ENCODE data around the gene CCDC24.
A peak's percentile ranks its signal among the peaks of the same experiment; 100 is the strongest.

The CCDC24 gene

DNA sequence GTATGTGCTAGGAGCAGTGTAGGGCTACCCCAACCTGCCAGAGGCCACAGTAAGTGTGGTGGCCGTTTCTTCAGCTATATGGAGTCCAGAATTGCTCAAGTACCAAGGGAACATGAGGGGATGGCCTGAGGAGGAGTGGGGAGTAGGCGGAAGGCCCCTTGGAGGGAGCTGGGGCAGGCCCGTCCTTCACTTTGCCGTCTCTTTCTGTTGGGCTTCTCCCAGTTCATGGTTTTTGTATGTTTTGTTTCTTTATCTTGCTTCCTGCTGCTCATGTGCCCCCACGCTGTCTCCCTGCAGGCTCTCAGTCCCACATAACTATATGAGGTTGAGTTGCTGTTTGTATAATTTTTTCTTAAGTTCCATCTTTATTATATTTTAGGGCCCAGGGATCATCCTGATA, 27.5 kb upstream of the CCDC24 start:
- no peak for DNase-seq

DNA sequence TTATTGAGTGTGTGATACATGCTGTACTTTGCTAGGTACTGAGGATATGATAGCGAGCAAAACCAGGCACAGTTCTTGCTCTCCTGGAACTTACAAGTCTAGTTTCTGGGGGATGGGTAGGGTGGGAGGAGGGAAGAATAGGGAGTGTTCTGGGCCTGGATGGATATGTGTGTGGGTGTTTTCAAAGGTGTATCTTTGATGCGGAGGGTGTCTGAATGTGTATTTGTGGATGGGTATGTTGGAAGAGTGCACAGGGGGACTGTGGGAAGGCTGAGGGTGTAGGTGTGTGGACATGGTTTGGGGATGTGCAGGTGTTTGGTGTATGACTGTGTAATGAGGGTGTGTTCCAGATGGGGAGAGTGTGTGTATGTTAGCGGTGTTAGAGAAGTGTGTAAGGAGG, 26.1 kb upstream of the CCDC24 start:
- DNase-seq, result no peak

DNA sequence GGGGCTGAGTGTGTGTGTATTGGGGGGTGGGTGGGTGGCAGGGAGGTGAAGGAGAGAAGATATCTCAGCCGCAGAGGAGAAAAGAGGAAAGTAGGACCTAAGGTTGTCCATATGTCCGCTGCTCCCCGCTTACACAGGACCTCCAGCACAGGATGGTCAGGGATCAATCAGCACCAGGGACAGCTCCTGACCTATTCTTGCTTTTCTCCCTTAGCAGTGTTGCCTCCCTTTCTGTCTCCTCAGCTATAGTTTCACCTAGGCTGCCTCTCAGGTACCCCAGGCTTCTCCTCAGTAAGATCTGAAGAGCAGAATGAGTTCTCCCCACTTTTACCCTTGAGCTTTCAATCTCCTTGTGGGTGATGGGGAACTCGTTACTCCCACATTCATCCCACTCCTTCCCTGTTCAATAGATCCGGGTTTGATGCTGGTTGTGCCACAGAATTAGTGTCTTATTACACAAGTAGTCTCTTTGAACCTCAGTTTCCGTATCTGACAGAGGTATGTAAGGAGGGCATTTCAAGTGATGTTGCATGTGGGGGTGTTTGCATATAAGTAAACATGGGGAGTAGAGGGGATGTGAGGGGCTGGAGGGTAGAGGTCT, 23.0 kb upstream of the CCDC24 start:
- no peak for DNase-seq

DNA sequence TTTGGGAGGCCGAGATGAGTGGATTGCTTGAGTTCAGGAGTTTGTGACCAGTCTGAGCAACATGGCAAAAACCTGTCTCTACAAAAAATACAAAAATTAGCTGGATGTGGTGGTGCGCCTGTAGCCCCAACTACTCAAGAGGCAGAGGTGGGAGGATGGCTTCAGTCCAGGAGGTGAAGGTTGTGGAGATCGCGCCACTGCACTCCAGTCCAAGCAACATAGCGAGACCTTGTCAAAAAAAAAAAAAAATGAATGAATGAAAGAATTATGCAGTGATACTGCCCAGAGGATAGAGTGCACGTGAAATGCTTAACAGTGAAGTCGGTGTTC, 22.0 kb upstream of the CCDC24 start:
- DNase-seq, result no peak

DNA sequence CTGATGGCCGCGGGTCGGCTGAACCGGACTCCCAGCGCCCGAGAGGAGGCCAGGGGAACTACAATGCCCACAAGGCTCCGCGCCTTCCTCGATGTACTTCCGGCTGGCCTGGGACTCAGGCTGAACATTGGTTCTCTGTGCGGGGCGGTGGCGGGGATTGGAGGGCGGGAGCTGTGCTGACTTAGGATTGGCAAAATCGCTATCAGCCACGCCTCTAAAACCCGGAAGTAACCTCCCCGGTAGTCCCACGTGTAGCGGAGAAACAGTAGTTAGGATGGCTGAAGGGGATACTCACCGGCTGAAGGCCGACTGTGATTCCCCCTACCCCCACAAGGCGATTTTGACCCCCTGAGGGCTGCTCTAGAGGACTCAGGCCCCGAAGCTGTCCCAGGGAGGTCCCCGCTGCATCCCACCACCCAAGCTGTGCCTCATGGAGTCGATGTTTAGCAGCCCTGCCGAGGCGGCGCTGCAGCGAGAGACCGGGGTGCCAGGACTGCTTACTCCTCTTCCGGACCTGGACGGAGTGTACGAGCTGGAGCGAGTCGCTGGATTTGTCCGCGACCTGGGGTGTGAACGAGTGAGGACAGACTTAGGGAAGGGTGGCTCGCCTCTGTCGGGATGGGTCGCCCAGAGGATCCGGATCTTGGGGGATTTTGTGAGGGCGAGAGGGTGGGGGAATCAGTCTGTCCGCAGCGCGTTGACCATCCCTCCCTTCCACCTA, 21.5 kb upstream of the CCDC24 start, which contains the start of gene DPH2:
DPH2 (plus strand) TSS at position 265 of the 721 bp plus-strand sequence; CDS start at position 431, 166 bp downstream.
- DNase-seq, result peak; percentile 97

DNA sequence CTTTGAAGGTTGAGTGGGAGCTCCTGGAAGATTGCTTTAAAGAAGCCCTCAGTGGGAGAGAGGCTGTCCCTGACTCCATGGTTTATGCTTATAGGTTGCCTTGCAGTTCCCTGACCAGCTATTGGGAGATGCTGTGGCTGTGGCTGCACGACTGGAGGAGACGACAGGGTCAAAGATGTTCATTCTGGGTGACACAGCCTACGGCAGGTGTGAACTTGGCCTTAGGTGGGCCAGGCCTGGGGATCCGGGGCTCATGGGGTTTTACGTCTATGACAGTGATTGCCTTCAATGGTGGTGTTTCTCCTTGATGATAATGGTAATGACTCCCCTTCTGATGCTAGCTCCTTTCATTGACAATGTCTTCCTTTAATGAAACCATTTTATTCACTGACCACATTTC, 20.9 kb upstream of the CCDC24 start:
- no peak for DNase-seq

DNA sequence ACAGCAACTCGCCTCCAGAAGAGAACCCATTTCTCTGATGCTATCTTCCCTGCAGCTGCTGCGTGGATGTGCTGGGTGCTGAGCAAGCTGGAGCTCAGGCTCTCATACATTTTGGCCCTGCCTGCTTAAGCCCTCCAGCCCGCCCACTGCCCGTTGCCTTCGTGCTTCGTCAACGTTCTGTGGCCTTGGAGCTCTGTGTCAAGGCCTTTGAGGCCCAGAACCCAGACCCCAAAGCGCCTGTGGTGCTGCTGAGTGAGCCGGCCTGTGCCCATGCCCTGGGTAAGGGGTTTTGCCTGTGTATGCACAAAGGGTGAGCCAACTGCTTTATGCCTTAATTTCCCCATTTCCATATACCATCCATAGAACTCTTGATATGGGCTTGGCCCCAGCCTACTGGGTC, 20.5 kb upstream of the CCDC24 start:
- DNase-seq, result no peak

DNA sequence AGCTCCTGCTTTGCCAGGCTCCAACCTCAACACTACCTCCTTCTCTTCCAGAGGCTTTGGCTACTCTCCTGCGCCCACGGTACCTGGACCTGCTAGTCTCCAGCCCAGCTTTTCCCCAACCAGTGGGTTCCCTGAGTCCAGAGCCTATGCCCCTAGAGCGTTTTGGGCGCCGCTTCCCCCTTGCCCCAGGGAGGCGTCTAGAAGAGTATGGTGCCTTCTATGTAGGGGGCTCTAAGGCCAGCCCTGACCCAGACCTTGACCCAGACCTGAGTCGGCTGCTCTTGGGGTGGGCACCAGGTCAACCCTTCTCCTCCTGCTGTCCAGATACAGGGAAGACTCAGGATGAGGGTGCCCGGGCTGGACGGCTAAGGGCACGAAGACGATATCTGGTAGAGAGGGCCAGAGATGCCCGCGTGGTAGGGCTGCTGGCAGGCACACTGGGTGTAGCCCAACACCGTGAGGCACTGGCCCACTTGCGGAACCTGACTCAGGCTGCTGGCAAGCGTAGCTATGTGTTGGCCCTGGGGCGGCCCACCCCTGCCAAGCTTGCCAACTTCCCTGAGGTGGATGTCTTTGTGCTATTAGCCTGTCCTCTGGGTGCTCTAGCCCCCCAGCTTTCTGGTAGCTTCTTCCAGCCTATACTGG, 19.9 kb upstream of the CCDC24 start:
- no peak for DNase-seq

DNA sequence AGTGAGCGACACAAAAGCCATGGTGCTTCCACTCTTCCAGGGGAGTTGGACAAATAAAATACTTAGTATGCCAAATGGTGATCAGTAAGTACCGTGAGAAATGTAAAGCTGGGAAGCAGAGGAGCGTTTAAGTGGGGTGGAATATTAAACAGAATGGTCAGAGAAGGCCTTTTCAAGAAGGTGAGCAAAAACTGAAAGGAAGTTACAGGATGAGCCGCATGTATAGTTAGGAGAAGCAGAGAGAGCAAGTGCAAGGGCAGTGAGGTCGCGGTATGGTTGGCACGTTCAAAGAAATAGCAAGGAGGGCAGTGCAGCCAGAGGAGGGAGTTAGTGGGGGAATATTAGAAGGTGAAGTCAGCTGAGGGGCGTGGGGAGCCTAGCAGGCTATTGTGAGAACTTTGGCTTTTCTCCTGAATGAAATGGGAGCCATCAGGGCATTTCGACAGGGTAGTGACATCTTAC, 17.4 kb upstream of the CCDC24 start:
- DNase-seq, result no peak

DNA sequence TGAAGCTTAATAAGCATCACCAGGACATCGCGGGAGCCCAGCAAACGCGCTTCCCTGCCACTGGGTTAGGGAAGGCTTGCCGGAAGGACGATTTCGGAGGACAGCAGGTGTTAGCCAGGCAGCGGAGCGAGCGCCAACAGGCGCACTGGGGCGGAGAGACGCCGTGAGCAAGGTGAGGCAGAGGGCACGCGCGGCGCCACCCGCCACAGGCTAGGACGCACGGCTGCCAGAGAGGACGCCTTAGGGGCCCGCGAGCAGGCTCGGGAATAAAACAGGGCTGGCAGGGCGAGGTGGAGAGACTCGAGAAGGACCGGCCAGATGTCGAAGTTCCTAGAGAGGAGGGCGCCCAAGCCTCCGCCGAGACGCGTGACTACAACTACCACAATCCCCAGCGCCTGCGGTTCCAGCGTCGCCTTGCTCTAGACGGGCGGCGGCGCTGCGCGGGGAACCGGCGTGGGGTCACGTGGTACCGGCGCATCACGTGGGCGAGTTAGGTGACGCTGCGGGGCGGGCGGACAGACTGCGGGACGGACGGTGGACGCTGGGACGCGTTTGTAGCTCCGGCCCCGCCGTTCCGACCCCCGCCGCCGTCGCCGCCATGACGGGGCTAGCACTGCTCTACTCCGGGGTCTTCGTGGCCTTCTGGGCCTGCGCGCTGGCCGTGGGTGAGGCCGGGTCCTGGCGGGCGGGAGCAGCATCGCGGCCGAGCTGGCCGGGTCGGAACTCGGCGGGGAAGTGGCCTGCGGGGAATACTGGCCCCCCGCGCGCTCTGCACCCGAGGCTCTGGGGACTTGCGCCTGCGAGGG, 16.8 kb upstream of the CCDC24 start, which contains the start of gene ATP6V0B:
ATP6V0B (plus strand) TSS at position 518 of the 806 bp plus-strand sequence; CDS start at position 599, 81 bp downstream.
- DNase-seq, result peak; percentile 94

DNA sequence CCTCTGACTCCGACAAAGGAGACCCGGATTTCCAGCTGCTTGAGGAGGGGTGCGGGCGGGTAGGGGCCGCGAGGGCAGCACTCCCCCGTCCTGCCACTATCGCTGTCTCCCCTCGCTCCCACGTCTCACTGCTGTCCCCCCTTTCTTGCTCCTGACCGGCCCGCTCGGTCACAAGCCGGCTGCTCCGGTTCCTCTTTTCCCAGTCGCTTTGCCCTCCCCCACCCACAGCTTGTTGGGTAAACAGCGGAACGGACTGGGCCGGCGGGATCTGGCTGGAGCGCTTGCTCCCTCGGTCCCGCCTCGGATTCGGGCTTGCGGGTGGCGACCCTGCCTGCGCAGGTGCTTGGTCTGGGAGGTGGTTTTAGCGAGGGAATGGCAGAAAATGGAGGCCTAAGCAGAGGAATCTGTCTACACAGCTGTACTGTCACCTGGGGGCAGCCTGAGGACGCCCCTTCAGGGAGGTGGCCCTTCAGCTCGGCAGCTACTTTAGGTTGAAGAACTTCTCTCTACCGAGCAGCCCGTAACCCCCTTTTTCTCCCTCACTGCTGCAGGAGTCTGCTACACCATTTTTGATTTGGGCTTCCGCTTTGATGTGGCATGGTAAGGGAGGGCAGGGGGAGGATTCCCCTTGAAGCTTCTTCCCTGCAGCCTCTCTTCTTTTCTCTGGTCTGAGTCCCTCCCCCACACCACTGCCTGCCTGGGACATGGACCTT, 16.0 kb upstream of the CCDC24 start:
- DNase-seq, result peak; percentile 14

DNA sequence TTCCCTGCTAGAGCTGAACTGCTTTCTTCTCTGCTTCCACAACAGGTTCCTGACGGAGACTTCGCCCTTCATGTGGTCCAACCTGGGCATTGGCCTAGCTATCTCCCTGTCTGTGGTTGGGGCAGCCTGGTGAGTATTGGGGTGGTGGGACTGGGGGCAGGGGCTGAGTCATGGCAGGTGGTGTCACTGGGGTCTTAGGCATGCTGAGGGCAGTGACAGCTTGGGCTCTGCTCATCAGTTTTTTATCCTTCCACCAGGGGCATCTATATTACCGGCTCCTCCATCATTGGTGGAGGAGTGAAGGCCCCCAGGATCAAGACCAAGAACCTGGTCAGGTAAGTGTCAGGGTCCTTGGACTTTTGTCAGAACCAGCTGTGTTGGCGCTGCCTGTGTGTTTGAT, 15.4 kb upstream of the CCDC24 start:
- no peak for DNase-seq

DNA sequence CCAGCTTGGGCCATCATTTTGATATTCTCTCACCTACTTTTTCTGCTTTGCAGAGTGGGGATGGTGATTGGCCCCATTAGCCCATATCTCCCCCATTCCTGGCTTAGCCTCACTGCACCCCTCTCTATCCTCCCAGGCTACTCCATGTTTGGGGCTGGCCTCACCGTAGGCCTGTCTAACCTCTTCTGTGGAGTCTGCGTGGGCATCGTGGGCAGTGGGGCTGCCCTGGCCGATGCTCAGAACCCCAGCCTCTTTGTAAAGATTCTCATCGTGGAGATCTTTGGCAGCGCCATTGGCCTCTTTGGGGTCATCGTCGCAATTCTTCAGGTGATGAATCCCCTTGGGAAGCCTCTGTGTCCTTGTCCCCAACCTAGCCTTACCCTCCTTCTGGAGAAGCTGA, 14.5 kb upstream of the CCDC24 start:
- no peak for DNase-seq

DNA sequence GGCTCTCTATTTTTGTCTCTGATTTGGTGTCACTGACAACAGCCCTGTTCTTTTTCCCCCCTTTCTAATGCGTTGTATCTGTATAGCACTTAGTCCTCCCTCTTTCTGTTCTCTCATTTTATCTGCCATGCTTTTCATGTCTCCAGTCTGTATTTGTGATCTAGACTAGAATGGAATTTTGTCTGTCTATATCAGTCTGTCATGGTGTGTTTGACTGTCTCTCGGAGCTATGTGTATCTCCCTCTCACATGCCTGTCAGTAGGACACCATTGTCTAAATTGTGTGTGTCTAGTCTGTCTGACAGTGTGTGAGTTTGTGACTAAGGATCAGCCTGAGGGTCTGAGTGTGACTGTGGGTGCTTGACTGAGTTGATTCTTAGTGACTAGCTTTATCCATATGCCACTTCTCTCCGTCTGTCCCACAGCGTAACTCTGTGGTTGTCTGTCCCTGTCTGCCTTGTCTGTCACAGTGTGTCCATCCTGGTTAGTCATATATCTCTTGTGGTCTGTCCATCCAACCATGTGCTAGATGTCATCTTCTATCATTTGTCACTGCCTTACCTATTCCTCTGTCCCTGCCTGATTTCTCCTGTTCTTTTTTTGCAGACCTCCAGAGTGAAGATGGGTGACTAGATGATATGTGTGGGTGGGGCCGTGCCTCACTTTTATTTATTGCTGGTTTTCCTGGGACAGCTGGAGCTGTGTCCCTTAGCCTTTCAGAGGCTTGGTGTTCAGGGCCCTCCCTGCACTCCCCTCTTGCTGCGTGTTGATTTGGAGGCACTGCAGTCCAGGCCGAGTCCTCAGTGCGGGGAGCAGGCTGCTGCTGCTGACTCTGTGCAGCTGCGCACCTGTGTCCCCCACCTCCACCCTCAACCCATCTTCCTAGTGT, 13.8 kb upstream of the CCDC24 start:
- no peak for DNase-seq

DNA sequence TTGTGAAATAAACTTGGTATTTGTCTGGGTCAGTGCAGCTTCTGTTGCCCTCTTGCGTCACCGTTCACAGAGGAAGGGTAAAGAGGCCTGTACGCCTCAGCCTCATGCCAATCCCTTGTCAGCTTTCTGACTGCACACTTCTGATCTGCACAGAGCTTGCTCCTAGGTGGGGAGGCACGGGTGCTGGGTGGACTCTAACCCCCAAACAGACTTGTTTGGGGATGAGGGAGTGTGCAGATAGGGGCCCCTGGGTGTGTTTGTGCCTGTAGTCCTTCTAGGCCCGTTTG, 13.2 kb upstream of the CCDC24 start:
- DNase-seq, result no peak

DNA sequence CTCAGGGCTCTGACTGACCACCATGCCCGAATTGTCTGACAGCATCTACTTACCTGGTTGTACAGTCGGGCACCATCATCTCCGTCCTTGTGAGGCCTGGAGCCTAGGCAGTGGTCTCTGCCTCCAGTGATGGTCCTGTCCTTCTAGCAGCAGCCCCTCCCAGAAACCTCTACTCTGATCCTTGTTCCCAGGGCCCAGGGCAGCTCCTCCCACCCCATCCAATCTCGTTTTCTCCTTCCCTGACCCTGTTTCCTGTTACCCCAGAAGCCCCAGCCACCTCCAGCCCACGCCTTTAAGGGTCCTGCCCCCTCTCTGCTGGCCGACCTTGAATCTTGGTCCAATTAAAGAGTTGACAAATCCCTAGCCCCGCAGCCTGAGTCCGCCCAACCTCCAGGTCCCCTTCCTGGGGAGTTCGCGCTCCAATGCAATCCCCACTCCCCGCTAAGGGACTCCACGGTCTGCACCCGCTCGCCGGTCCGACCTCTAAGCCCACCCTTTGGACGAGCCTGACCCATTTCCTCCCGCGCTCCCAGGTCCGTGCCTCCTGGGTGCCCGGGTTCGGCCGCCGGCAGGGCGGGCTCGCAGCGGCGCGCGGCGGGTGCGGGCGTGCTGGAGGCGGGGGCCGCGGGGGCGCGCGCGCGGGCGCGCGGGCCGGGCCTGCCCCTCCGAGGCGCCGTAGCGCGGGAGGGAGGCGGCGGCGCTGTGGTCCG, 12.7 kb upstream of the CCDC24 start, which contains the start of gene B4GALT2:
B4GALT2 (plus strand) TSS at position 660 of the 710 bp plus-strand sequence. CDS start 1,951 bp downstream, outside the sequence.
- peak; percentile 31 for DNase-seq

DNA sequence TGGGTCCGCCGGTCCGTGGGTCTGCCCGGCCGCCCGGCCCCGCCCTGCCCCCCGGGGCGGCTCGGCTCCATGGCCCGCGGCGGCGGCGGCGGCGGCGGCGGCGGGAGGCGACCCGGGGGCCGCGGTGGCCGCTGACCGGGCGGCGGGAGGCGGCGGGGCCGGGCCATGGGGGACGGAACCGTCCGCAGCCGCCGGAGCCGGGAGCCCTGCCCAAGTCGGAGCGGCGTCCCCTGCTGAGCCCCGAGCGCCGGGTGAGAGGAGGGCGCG, 12.2 kb upstream of the CCDC24 start:
- no peak for DNase-seq

DNA sequence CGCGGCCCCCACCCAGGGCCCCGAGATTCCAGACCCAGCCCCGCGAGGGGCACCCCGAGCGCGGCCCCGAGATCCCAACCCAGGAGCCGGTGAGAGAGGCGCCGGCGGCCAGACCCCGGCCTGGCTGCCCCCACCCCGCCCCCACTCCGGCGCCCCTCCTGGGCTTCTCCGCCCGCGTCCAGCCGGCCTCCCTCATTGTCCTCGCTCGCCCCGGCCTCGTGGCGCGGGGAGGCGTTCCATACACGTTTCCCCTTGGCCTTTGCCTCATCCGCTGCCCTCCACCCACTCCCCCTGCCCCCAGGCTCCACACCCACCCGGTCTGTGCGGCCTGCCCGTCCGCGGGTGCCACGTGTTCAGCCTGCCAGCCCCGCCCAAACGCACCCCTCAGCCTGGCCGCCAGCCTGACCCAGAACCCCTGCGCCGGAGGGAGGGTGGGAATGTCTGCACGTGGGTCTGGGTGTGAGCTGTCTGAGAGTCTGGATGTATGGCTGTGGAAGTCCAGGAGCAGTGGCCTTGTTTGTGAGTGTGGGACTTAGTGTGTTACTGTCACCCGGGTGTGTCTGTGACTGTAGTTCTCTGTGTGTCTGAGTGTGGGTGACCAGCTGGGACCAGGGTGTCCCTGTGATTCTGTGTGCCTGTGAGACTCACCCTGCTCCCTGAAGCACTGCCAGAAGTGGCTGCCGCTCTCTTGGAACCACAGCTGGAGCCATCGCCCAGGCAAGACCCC, 11.7 kb upstream of the CCDC24 start:
- peak; percentile 39 for DNase-seq

DNA sequence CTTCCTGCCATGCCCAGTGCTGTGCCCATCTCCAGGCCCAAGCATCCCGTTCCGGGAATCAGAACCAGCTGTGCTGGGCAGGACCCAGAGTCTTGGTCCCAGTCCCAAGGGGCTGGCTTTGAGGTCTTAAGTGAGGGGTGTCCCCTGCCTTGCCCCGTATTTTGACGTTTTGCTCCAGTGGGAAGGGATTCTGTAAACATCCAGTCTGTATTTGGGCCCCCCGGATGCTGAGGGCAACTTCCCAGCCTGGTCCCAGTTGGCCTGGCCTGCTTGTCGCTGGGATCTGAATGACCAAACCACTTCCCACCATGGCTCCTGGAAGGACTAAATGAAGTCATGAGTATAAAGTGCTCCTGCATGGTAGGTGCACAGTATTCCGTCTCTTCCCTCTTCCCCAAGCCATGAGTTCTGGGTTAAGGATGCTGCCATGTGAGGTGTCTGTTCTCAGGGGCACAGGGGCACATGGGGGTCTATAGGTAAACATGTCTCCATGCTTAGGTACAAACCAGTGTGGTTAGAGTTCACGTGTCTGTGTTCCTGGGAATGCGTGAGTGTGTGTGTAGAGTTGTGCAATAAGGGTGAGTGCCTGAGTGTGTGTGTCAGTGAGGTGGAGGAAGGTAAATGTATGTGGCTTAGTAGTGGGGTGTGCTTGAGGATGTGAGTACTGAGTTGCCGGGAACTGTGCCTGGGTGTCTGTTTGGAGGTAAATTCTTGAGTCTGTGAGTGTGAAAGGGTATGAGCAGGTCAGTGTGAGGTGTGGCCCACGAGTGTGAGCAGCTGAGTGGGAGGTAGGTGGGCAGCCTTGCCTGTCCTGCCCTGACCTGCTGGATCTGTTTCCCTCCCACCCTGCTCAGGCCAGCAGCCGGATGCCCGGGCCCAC, 10.9 kb upstream of the CCDC24 start:
- DNase-seq, result no peak

DNA sequence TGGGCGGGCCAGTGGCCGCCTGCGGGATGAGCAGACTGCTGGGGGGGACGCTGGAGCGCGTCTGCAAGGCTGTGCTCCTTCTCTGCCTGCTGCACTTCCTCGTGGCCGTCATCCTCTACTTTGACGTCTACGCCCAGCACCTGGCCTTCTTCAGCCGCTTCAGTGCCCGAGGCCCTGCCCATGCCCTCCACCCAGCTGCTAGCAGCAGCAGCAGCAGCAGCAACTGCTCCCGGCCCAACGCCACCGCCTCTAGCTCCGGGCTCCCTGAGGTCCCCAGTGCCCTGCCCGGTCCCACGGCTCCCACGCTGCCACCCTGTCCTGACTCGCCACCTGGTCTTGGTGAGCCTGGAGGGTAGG, 10.3 kb upstream of the CCDC24 start:
- DNase-seq, result no peak
